Neural cell (in vitro differentiated cells): Measurements from ENCODE around the gene SSTR4. TPM values are rescaled to one million over a fixed set of nuclear protein-coding genes. Genes with fewer than 3 reads are reported as not detected.

ENCODE experiments used
- H2AFZ ChIP-seq: fragments of 200-600, 300-800 bp; sonication (generic), shearing (Covaris generic); 2 replicates; pipeline ENCODE4 v1.6.0; 2014; ENCODE audit warnings: low read depth, mild to moderate bottlenecking, antibody characterized with exemption, low read length, moderate library complexity
- H3F3A ChIP-seq: fragments of 200-600 bp; shearing (Covaris generic); 2 replicates; pipeline ENCODE4 v1.6.1; 2016; ENCODE audit warnings: mild to moderate bottlenecking, moderate library complexity, mixed read lengths, antibody characterized with exemption, low read length; ENCODE audit not compliant: insufficient read depth, poor library complexity, severe bottlenecking
- H3K27ac ChIP-seq: fragments of 200-600, 300-800 bp; sonication (generic), shearing (Covaris generic); 2 replicates; pipeline ENCODE4 v1.5.1; 2014; ENCODE audit warnings: mild to moderate bottlenecking, low read length, moderate library complexity
- H3K27me3 ChIP-seq: fragments of 300-800, 200-600 bp; sonication (generic), shearing (Covaris generic); 2 replicates; pipeline ENCODE4 v1.6.0; 2014; ENCODE audit warnings: mild to moderate bottlenecking, low read depth, low read length, moderate library complexity; ENCODE audit not compliant: insufficient read depth
- H3K36me3 ChIP-seq: fragments of 300-800, 200-600 bp; sonication (generic), shearing (Covaris generic); 2 replicates; pipeline ENCODE4 v1.5.1; 2014; ENCODE audit warnings: mild to moderate bottlenecking, antibody characterized with exemption, low read length, moderate library complexity; ENCODE audit not compliant: insufficient read depth
- H3K4me2 ChIP-seq: fragments of 300-800, 200-600 bp; sonication (generic), shearing (Covaris generic); 2 replicates; pipeline ENCODE4 v1.6.0; 2014; ENCODE audit warnings: mild to moderate bottlenecking, low read length
- H3K4me3 ChIP-seq: fragments of 300-800, 200-600 bp; sonication (generic), shearing (Covaris generic); 2 replicates; pipeline ENCODE4 v1.5.1; 2014; ENCODE audit warnings: mild to moderate bottlenecking, low read length, moderate library complexity
- H3K79me2 ChIP-seq: fragments of 200-600 bp; shearing (Covaris generic); replicated peaks from 2 replicates; pipeline ENCODE4 v1.6.0; 2014; ENCODE audit warnings: mild to moderate bottlenecking, low read length, moderate library complexity; ENCODE audit not compliant: insufficient read depth
- H3K9ac ChIP-seq: fragments of 300-800, 200-600 bp; sonication (generic), shearing (Covaris generic); 2 replicates; pipeline ENCODE4 v1.6.1; 2016; ENCODE audit warnings: mild to moderate bottlenecking, low read length, mixed read lengths
- H3K9me2 ChIP-seq: fragments of 200-600 bp; shearing (Covaris generic); 2 replicates; pipeline ENCODE4 v1.6.1; 2016; ENCODE audit warnings: mild to moderate bottlenecking, low read length, mixed read lengths; ENCODE audit not compliant: insufficient read depth
- H3K9me3 ChIP-seq: fragments of 200-600, 300-800 bp; sonication (generic), shearing (Covaris generic); 2 replicates; pipeline ENCODE4 v1.6.1; 2016; ENCODE audit warnings: mild to moderate bottlenecking, mixed run types, low read length, moderate library complexity, mixed read lengths
- H4K20me1 ChIP-seq: fragments of 200-600 bp; shearing (Covaris generic); 2 replicates; pipeline ENCODE4 v1.6.1; 2016; ENCODE audit warnings: mild to moderate bottlenecking, mixed run types; ENCODE audit not compliant: insufficient read depth
- EP300 ChIP-seq: fragments of 450-650 bp; conservative IDR thresholded peaks from 2 replicates; pipeline ENCODE4 v1.6.1; 2014; ENCODE audit warnings: antibody characterized with exemption, mild to moderate bottlenecking, moderate library complexity; ENCODE audit not compliant: poor library complexity, severe bottlenecking
- EZH2 ChIP-seq: fragments of 200-600, 300-800 bp; shearing (Covaris generic), sonication (generic); IDR thresholded peaks from 2 replicates; pipeline ENCODE4 v1.6.1; 2014; ENCODE audit warnings: antibody characterized with exemption, low read length, borderline replicate concordance, mild to moderate bottlenecking; ENCODE audit not compliant: insufficient read depth, poor library complexity, severe bottlenecking
- MXI1 ChIP-seq: fragments of 450-650 bp; conservative IDR thresholded peaks from 2 replicates; pipeline ENCODE4 v1.6.1; 2014; ENCODE audit warnings: antibody characterized with exemption, mild to moderate bottlenecking; ENCODE audit not compliant: poor library complexity, severe bottlenecking
- POLR2AphosphoS5 ChIP-seq: IDR thresholded peaks from 2 replicates; pipeline ENCODE4 v1.6.1; 2012
- RAD21 ChIP-seq: fragments of 450-650 bp; conservative IDR thresholded peaks from 2 replicates; pipeline ENCODE4 v1.6.1; 2014; ENCODE audit warnings: antibody characterized with exemption, mild to moderate bottlenecking, moderate library complexity
- SMC3 ChIP-seq: fragments of 450-650 bp; conservative IDR thresholded peaks from 2 replicates; pipeline ENCODE4 v1.6.1; 2014; ENCODE audit warnings: antibody characterized with exemption, mild to moderate bottlenecking, moderate library complexity; ENCODE audit not compliant: poor library complexity
- TAF1 ChIP-seq: IDR thresholded peaks from 2 replicates; pipeline ENCODE4 v1.6.1; 2012; ENCODE audit warnings: low read depth
- polyA plus RNA-seq: library from polyadenylated mRNA; depleted of rRNA; stranded (reverse); fragments of >200 nt; gene quantifications from 2 replicates; pipeline ENCODE4 v1.2.3, GENCODE V29; 2014
- TF ChIP-seq, protein P1 (sequence below): fragments of 450-650 bp; IDR thresholded peaks from 2 replicates; pipeline ENCODE4 v1.5.1; 2014; ENCODE audit warnings: antibody characterized with exemption, mild to moderate bottlenecking, moderate library complexity; ENCODE audit not compliant: poor library complexity, severe bottlenecking
- TF ChIP-seq, protein P2 (sequence below): IDR thresholded peaks from 2 replicates; pipeline ENCODE4 v1.6.1; 2012; ENCODE audit warnings: borderline replicate concordance

SSTR4 gene
- polyA plus RNA-seq, 1 donor from 2014 or later: not detected

- Histone ChIP-seq H4K20me1 (no peaks in the 10 kb centered on the region), H3F3A (no peaks in the 10 kb centered on the region), H2AFZ (no peak overlapping the region), H3K4me3 (no peak overlapping the region), H3K79me2 (no peaks in the 10 kb centered on the region), H3K9me2 (no peaks in the 10 kb centered on the region), H3K36me3 (no peaks in the 10 kb centered on the region), H3K27me3 (no peaks in the 10 kb centered on the region), H3K27ac (no peak overlapping the region), H3K4me2 (no peak overlapping the region), H3K9ac (no peak overlapping the region), H3K9me3 (no peaks in the 10 kb centered on the region)
- TF ChIP-seq, protein P1, sequence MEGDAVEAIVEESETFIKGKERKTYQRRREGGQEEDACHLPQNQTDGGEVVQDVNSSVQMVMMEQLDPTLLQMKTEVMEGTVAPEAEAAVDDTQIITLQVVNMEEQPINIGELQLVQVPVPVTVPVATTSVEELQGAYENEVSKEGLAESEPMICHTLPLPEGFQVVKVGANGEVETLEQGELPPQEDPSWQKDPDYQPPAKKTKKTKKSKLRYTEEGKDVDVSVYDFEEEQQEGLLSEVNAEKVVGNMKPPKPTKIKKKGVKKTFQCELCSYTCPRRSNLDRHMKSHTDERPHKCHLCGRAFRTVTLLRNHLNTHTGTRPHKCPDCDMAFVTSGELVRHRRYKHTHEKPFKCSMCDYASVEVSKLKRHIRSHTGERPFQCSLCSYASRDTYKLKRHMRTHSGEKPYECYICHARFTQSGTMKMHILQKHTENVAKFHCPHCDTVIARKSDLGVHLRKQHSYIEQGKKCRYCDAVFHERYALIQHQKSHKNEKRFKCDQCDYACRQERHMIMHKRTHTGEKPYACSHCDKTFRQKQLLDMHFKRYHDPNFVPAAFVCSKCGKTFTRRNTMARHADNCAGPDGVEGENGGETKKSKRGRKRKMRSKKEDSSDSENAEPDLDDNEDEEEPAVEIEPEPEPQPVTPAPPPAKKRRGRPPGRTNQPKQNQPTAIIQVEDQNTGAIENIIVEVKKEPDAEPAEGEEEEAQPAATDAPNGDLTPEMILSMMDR: no peak
- TF ChIP-seq, protein P2, sequence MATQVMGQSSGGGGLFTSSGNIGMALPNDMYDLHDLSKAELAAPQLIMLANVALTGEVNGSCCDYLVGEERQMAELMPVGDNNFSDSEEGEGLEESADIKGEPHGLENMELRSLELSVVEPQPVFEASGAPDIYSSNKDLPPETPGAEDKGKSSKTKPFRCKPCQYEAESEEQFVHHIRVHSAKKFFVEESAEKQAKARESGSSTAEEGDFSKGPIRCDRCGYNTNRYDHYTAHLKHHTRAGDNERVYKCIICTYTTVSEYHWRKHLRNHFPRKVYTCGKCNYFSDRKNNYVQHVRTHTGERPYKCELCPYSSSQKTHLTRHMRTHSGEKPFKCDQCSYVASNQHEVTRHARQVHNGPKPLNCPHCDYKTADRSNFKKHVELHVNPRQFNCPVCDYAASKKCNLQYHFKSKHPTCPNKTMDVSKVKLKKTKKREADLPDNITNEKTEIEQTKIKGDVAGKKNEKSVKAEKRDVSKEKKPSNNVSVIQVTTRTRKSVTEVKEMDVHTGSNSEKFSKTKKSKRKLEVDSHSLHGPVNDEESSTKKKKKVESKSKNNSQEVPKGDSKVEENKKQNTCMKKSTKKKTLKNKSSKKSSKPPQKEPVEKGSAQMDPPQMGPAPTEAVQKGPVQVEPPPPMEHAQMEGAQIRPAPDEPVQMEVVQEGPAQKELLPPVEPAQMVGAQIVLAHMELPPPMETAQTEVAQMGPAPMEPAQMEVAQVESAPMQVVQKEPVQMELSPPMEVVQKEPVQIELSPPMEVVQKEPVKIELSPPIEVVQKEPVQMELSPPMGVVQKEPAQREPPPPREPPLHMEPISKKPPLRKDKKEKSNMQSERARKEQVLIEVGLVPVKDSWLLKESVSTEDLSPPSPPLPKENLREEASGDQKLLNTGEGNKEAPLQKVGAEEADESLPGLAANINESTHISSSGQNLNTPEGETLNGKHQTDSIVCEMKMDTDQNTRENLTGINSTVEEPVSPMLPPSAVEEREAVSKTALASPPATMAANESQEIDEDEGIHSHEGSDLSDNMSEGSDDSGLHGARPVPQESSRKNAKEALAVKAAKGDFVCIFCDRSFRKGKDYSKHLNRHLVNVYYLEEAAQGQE: no peak
- TF ChIP-seq SMC3 (no peak), POLR2AphosphoS5 (no peak), EZH2 (no peak), RAD21 (no peak), MXI1 (no peak), EP300 (no peak), TAF1 (no peak)
Measured at GRCh38 chr20:23008667-23009066, 26.4 kb upstream of the SSTR4 start.

- Histone ChIP-seq H3K36me3 (no peaks in the 10 kb centered on the region), H3K4me2 (no peak overlapping the region), H3K27ac (no peak overlapping the region), H3K27me3 (no peaks in the 10 kb centered on the region), H3F3A (no peaks in the 10 kb centered on the region), H3K9me2 (no peaks in the 10 kb centered on the region), H3K79me2 (no peaks in the 10 kb centered on the region), H4K20me1 (no peaks in the 10 kb centered on the region), H2AFZ (no peak overlapping the region), H3K9me3 (no peaks in the 10 kb centered on the region), H3K4me3 (no peak overlapping the region), H3K9ac (no peak overlapping the region)
- TF ChIP-seq RAD21: no peak
- no peak for TF ChIP-seq SMC3
- TF ChIP-seq POLR2AphosphoS5: no peak
- TF ChIP-seq EZH2: no peak
Measured at GRCh38 chr20:23009636-23010035, 25.5 kb upstream of the SSTR4 start.

DNA sequence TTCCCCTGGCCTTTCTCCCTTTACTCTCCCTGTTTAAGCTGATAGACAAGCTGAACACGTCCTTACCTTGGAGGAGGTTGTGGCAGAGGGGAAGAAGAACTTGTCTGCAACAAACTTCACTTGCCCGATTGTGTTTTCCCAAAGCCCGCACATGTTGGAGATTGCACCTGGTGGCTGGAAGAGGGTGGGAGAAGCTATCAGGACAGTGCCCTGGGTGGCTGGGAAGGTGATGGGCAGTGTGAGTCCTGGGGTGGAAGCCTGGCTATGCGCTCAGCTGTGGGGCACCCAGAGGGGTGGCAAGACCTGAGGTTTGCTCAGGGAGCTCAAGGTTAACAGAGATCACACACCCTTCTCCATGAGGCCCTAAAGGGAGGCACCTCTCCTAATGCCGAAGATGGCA, 25.0 kb upstream of the SSTR4 start:
- TF ChIP-seq EP300: no peak
- TF ChIP-seq EZH2: no peak
- no peak for TF ChIP-seq MXI1
- no peak for TF ChIP-seq RAD21
- TF ChIP-seq, protein P2: no peak
- TF ChIP-seq TAF1: no peak
- TF ChIP-seq POLR2AphosphoS5: no peak
- TF ChIP-seq, protein P1: no peak
- no peak for TF ChIP-seq SMC3
- Histone ChIP-seq H3K9me2 (no peaks in the 10 kb centered on the region), H3K9me3 (no peaks in the 10 kb centered on the region), H3K27ac (no peak overlapping the region), H3F3A (no peaks in the 10 kb centered on the region), H4K20me1 (no peaks in the 10 kb centered on the region), H2AFZ (no peak overlapping the region), H3K36me3 (no peaks in the 10 kb centered on the region), H3K79me2 (no peaks in the 10 kb centered on the region), H3K4me3 (no peak overlapping the region), H3K27me3 (no peaks in the 10 kb centered on the region), H3K4me2 (no peak overlapping the region), H3K9ac (no peak overlapping the region)
